ENCODE data around the gene FNIP1.
"Not testable (repeated sequence)": the region's sequence is repeated elsewhere in the genome, so short reads cannot be mapped to it uniquely, and the experiment has no call there.

The FNIP1 gene

DNA sequence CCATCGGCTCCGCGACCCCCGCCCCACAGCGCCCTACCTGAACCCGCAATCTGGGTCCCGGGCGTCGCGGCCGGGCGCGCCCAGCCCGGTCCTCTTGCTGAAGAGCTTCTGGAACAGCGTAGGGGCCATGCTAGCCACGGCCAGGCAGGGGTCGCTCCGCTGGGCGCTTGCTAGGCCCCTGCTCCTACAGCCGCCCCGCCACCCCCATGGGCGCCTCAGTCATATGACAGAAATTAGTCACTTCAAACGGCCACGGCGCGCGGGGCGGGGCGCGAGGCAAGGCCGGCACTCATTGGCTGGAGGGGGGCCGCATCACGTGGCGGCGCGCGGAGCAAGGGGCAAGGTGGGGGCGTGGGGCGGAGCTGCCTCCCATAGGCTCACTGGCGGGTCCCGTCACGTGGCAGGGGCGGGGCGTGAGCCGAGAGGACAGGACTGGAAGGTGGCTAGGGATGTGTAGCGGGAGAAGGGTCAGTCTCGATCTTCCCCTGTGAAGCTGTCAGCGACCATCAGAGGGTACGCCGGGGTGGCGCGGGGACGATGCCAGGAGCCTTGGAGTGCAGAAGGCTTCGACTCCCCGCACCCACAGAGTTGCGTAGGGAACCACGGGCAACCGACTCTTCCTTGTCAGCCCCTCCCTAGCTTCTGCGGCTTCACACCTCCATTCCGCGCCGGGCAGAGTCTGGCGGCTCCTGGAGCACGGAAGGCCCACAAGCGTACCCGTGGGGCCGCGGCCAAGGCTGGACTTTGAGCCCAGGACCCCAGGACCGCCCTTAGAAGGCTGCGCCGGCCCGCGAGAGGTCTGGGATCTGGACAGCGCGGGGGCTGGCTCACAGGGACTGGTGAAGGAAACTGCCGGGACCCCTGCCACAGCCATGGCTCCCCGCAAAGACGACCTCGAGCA, at the start of gene FNIP1:
TSS of gene FNIP1 (minus strand) at position 225 of the 901 bp plus-strand sequence. CDS start at position 129, 96 bp downstream.
- peak; percentile 95 to 96 for DNase-seq

DNA sequence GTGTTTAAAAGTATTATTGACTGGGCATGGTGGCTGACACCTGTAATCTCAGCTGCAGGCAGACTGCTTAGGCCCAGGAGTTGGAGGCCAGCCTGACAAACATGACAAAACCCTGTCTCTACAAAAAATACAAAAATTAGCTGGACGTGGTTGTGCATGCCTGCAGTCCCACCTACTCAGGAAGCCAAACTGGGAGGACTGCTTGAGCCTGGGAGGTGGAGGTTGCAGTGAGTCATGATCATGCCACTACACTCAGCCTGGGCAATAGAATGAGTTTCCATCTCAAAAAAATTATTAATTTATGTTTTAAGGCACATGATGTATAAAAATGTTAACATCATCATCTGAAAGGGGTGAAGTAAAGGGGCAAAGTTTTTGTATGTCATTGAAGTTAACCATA, 49.7 kb upstream of the FNIP1 start:
- no peak for DNase-seq

DNA sequence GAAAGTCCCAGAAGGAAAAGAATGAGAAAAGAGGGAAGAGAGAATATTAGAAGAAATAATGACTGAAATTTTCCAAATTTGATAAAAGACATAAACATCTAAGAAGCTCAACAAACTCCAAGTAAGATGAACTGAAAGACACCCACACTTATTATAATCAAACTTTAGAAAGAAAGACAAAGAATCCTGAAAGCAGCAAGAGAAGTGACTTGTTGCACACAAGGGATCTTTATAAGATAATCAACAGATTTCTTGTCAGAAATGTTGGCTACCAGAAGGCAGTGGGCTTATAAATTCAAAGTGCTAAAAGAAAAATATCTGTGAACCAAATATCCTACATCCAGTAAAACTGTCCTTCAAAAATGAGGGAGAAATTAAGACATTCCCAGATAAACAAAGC, 49.0 kb upstream of the FNIP1 start:
- no peak for DNase-seq

DNA sequence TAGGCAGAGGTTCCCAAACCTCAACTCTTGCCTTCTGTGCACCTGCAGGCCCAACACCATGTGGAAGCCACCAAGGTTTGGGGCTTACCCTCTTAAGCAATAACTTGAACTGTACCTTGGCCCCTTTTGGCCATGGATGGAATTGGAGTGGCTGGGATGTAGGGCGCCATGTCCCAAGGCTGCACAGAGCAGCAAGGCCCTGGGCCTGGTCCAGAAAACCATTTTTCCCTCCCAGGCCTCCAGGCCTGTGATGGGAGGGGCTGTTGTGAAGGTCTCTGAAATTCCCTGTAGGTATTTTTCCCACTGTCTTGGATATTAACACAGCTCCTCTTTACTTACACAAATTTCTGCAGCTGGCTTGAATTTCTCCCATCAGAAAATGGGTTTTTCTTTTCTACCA, 46.2 kb upstream of the FNIP1 start:
- not testable (repeated sequence) for DNase-seq

DNA sequence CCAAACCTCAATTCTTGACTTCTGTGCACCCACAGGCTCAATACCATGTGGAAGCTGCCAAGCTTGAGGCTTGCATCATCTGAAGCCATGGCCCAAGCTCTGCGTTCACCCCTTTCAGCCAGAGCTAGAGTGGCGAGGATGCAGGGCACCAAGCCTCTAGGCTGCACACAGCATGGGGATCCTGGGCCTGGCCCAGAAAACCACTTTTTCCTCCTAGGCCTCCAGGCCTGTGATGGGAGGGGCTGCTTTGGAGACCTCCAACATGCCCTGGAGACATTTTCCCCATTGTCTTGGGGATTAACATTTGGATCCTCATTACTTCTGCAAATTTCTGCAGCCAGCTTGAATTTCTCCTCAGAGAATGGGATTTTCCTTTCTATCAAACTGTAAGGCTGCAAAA, 35.9 kb upstream of the FNIP1 start:
- not testable (repeated sequence) for DNase-seq

DNA sequence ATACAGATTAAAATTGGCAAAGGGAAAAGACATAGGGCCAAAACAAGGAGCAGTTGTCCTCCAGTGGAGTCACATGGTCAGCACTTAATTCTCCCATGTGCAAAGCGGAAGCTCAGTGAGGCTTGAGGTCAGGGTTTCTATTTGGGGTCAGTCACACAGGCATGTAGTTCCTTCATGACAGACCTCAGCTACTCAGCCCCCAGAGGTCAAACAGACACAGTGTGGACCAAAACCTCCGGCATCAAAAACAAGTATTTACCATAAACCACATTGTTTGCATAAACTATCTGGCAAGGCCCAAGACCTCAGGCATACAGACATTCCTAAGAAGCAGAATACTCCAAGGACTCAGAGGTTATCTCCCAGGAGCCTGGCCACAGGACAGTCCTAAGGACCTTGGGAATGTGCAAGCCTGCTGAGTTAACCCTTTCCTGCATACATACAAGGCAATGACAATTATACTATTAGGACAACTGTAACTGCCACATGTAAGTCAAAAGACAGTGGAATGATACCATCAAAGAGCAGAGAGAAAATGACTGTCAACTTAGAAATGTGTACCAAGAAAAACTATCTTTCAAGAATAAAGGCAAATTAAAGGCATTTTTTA, 28.7 kb upstream of the FNIP1 start:
- DNase-seq: no peak

DNA sequence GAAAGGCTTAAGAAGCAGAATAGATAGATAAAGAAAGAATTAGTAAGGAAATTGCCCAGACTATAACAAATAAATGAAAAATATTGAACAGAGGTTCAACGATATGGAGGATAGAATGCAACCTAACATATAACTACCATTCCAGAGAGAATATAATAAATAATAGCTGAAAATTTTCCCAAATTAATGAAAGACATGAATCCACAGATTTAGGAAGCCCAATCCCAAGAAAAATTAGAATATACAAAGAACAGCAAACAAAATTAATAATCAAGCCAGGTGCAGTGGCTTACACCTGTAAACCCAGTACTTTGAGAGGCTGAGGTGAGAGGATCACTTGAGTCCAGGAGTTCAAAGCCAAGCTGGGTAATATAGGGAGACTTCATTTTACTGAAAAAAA, 27.8 kb upstream of the FNIP1 start:
- no peak for DNase-seq

DNA sequence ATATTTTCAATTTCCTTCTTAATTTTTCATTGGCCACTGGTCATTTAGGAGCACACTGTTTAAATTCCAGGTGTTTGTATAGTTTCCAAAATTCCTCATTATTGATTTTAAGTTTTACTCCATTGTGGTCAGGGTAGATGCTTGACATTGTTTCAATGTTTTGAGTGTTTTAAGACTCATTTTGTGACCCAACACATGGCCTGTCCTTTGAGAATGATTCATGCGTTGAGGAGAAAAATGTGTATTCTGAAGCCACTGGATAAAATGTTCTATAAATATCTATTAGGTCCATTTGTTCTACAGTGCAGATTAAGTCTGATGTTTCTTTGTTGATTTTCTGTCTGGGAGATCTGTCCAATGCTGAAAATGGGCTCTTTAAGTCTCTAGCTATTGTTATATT, 24.4 kb upstream of the FNIP1 start:
- DNase-seq: no peak

DNA sequence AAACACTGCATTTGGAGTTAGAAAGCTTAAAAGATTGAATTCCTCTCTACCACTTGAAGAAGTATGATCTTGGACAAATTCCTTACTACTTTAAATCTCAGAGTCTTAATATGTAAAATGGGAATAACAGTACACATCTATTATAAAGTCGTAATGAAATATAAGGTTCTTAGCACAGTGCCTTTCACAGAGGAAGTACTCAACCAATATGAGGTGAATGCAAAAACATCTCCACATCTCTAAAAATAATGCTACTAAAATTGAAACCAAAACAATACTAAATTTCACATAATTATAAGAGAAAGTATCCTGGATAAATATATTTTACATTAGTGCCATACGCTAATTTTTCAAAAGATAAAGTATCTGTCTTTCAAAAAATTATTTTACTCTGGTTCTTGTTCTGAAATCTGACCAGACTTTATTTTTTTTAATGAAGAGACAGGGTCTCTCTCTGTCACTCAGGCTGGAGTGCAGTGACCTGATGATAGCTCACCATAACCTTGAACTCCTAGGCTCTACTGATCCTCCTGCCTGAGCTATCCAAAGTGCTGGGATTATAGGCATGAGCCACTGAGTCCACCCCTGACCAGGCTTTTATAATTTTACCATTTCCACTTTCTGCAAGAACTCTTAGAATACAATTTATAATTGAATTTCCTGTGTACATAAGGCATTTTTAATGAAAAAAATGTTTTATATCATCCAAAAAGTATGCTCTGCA, 21.3 kb upstream of the FNIP1 start:
- DNase-seq: no peak

DNA sequence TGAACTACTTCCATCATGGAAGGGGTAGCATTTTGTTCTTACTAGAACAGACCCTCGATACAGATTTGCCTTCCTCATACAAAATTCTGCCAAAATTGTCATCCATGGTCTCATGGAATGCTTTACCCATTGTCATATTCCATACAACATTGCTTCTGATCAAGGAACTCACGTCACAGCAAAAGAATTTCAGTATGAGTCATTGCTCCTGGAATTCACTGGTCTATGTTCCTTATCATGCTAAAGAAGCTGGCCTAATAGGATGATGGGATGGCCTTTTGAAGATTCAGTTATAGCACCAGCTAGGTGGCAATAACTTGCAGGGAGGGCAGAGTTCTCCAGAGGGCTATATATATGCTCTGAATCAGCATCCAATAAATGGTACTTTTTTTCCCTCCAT, 18.2 kb upstream of the FNIP1 start:
- DNase-seq: no peak

DNA sequence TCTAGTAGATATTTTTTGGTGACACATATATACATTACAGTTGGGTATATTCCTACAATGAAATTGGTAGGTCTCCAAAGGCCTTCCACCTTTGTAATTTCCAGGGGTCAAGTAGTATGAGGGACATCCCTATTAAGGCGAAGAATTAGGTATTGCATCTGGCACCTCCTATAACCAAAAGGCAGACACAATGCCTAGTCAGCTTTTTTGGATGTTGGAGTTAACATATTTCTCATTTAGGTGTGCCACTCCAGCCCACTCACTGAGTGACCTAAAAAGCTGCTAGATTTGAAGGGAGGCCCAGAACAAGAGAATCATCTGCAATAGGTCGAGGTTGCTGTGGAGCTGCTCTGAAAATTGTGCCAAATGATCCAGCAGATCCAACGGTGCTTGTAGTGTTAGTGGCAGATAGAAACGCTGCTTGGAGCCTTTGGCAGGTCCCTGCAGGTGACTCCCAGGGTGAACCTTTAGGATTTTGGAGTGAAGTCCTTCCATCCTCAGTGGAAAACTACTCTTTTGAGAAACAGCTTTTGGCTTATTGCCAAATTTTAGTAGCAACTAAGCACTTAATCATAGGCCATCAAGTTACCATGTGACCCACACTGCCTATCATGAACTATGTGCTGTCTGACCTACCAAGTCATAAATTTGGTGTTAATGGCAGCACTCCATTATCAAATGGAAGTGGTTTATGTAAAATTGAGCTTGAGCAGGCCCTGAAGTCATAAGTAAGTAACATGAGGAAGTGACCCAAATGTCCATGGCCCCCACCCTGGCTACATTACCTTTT, 15.7 kb upstream of the FNIP1 start:
- DNase-seq: no peak

DNA sequence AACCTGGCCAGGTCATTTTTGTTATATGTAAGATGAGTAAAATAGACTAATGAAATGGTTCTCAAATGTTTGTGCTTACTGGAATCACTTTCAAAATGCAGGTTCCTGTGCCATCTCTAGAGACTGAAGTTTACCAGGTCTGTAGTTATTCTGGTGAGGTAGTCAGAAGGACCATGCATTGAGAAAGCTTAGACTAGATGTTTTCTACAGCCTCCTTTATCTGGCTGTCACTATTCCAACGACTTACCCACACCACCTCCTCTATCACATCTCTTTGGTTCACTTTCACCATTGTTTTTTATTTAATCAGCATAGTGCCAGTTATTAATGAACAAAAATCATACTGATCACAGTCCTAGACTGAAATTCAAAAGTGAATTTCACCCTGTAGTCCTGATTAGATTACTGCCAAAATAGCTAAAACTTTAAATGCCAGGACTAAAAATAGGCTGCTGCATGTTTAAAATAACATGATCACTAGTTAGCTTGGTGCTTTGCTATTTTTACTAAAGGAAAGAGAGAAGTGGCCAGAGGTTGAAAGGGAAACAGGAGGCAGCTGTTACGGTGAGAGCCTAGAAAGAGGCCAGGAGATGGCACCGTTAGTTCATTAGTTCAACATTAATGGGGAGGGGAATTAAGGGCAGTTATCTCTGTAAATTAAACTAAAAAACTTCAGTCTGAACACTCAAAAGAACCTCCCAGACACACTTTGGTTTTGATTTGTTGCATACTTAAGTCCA, 13.9 kb upstream of the FNIP1 start:
- DNase-seq: peak in 1 of 2 donors; percentile 38

DNA sequence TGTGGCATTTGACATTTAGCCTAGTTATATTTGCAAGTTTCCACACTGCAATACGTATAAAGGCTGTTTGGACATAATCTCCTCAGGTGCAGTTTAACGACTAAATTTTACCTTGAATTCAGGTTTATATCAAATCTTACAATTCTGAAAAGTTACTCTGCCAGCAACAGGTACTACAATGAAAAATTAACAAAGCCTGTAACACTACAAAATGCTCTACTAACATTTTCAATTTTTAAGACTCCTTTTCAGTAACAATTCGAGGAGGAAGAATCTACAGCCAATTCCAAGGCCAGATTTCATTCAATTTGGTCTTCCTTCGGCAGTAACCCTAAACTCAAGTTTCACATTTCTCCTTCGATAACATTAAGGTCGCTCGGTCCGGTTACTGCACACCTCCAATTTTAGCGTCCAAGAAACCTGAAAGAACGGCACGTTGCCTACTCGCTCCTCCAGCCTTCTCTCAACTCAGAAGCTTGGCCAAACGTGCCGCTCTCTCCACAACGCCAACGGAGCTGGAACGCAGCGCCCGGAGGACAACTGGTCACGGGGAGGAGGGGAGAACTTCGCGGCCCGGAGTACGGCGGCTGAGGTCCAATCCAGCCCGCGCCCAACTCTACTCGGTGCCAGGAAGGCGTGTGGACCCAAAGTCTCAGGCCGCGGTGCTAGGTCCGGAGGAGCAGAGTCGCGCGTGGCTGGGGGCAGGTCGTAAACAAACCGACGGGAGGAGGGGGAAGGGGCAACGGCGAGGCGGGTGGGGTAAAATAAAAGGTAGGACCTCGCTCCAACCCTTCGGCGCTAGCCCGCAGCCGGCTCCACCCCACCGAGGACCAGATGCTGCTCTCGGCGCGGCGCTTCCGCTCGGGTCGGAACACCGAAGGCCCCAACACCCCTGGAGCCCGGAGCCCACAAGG, 681 bp downstream of the FNIP1 start:
- peak in 1 of 2 donors; percentile 62 for DNase-seq

DNA sequence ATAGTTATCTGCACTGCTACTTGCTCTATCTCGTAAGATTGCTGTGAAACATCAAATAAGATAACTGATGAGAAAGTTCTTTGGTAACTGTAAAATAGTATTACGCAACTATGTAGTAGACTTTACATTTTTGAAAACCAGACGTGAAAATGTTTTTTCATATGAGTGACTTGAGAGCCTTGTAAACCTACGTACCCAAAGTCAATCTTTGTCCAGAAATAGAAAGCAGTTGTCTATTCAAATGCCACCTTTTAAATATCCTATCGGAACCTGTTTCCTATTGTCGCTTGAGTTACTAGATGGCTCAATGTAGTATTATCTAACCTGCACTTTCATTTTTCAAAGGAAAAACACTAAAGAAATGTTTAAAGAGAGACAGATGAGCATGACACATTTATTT, 1.6 kb downstream of the FNIP1 start:
- no peak for DNase-seq

DNA sequence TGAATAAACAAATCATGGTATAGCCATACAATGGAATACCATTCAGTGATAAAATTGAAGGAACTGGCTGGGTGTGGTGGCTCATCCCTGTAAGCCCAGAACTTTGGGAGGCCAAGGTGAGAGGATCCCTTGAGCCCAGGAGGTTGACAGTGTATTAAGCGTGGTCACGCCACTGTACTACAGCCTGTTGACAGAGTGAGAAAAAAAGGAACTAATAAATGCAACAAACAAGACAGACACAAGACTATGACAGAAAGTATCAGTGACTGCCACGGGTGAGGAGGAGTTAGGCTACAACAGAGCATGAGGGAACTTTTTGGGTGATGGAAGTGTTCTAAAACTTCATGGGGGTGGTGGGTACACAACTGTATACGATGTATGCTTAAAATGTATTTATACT, 2.2 kb downstream of the FNIP1 start:
- peak in 1 of 2 donors; percentile 32 for DNase-seq

DNA sequence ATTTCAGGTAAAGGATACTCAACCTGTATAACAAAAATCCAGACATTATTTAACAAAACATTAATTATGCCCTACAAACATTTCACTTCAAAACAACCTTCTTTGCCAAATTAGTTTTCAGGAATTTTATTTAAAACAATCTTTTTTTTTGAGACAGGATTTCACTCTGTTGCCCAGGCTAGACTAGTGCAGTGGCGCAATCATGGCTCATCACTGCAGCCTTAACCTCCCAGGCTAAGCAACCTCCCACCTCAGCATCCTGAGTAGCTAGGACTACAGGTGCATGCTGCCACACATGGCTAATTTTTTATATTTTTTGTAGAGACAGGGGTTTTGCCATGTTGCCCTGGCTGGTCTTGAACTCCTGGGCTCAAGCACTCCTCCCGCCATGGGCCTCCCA, 3.9 kb downstream of the FNIP1 start:
- no peak for DNase-seq

DNA sequence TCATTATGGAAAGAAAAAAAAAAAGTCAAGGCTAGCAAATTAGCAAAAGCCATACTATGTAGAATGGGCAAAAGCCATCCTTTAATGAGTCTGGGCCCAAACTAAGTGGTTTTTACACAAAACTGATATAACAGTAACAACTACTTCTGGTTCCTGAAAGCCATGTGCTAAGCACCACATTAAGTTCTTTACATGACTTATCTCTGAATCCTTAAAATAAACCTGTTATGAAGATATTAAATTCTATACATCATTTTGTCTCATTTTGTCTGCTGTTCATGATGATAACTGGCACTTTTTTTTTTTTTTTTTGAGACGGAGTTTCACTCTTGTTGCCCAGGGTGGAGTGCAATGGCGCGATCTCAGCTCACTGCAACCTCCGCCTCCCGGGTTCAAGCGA, 5.0 kb downstream of the FNIP1 start:
- DNase-seq: no peak

DNA sequence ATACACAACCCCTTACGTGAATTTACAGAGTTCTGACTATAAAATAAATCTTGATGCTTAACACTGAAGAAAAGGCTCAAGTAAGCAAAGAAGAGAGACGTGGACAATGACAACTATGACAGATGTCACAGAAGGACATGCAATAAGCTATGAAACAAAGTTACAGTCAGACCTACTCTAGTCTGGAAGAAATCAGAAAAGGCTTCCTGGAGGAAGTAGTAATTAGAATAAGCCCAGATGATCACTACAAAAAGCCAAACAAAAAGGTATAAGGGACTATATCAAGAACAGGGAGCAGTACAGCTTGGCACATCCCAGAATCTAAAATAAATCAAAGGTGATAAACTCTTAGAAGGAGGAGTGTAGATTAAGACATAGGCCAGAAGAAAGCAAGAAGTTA, 6.3 kb downstream of the FNIP1 start:
- DNase-seq: no peak

DNA sequence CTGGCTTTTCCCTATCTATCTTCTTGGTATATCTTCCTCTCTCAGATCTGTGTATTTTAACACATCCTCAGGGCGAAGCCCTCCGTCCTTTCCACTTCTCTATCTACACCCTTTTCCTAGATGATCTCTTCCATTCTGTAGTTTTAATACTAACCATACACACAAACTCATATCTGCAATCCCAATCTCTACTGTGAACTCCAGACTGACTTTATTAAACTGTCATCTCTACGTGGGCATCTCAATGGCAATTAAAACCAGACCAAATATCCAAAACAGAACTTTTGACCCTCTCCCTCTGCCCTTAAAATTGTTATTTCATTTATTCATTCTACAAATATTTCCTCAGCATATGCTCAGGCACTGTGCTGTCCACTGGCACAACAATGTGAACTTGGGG, 7.1 kb downstream of the FNIP1 start:
- DNase-seq: no peak

DNA sequence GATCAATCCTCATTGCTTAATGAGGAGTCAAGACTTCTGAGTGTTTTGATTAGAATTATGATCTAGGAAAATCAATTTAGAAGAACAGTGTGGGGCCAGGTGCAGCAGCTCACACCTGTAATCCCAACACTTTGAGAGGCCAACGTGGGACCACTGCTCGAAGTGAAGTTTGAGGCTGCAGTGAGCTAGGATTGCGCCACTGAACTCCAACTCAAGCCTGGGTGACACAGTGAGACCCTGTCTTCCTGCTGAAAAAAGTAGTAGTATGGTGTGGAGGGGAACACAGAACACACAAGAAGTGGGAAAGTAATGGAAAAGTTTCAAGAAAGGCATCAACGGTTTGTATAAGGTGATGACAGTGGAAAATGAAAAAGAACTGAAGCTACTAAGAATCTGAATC, 9.1 kb downstream of the FNIP1 start:
- no peak for DNase-seq

All from bone marrow (tissue), 2 donors.